CD4-positive, alpha-beta T cell treated with Interleukin-21 for 1 hour (primary cell): ENCODE results near the gene HTRA3.

ENCODE experiments used
- DNase-seq: peaks from one replicate; pipeline ENCODE4 v3.0.0-alpha.2; 2020

The HTRA3 gene

GRCh38 chr4:8297691-8298485 is 28.3 kb downstream of the HTRA3 start:
- no peak for DNase-seq

DNA sequence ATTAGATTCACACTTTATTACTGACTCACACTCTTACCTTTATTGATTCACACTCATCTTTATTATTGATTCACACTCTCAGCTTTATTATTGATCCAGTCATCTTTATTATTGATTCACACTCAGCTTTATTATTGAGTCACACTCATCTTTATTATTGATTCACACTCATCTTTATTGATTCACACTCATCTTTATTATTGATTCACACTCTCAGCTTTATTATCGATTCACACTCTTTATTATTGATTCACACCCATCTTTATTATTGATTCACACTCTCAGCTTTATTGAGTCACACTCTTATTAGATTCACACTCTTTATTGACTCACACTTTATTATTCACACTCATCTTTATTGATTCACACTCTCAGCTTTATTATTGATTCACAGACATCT is 31.3 kb downstream of the HTRA3 start:
- no peak for DNase-seq

DNA sequence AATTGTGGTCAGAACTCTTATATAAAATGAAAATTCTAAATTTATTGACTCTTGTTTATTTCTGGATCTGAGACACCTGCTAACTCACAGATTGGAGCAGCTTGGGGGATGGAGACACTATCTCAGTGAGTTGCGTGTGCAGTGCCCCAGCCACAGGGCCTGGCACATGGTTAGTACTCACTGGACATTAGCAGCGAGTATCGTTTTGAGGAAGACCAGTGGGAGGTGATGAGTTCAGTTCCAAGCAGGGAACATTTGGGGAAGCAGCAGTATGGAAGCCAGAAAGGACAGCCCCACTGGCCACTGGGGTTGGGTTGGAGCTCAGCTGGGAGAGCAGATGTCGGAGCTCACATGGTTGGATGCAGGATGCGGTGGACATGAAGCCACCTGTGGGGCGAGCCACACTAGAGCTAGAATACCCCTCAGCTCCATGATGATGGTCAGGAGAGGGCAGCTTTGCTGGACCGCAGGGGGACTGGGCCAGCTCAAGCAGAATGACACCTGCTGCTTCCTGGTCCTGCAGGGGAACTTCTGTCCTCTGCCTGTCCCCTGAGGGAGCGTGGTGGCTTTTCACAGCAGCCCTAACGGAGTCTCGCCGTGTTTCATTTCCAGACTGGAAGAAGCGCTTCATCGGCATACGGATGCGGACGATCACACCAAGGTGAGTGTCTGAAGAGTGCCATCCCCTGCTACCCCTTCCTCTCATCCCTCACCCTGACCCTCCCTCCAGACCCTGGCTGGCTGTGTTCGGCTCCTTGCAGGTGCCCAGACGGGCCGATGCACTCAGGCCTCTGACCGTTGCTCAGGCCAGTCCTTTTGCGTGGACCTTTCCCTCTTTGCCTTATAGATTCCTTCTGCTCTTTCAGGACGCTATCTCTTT is 32.5 kb downstream of the HTRA3 start:
- DNase-seq: no peak

DNA sequence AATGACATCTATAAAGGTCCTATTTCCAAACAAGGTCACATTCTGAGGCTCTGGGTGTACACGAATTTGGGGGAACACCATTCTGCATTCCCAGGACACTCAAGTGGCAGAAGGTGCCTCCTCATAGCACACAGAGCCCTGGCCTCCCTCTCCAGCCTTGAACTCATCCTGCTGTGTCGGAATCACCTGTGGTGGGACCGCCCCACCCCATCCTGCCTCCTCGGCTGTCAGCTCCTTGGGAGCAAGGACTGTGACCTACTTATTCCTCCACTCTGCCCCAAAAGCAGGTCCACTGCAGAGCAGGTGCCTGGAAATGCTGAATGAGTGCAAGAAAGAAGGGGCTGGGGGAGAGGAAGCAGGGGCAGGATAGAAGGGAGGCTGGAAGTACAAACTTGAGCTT is 33.5 kb downstream of the HTRA3 start:
- no peak for DNase-seq

- DNase-seq: no peak
These were observed 34.1 kb downstream of the HTRA3 start for GRCh38 chr4:8303485-8304281.

- no peak for DNase-seq
These were observed 35.5 kb downstream of the HTRA3 start for GRCh38 chr4:8304827-8305695.

DNA sequence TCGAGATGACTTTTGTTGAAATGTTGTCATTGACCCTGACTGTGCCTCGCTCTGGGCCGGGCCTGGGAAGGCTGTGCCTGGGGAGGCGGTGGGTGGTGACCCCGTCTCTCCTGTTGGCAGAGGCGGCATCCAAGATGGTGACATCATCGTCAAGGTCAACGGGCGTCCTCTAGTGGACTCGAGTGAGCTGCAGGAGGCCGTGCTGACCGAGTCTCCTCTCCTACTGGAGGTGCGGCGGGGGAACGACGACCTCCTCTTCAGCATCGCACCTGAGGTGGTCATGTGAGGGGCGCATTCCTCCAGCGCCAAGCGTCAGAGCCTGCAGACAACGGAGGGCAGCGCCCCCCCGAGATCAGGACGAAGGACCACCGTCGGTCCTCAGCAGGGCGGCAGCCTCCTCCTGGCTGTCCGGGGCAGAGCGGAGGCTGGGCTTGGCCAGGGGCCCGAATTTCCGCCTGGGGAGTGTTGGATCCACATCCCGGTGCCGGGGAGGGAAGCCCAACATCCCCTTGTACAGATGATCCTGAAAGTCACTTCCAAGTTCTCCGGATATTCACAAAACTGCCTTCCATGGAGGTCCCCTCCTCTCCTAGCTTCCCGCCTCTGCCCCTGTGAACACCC is 36.4 kb downstream of the HTRA3 start:
- no peak for DNase-seq

- no peak for DNase-seq
These were observed 37.0 kb downstream of the HTRA3 start for GRCh38 chr4:8306511-8307021.

GRCh38 chr4:8307121-8307520 is 37.6 kb downstream of the HTRA3 start:
- no peak for DNase-seq

DNA sequence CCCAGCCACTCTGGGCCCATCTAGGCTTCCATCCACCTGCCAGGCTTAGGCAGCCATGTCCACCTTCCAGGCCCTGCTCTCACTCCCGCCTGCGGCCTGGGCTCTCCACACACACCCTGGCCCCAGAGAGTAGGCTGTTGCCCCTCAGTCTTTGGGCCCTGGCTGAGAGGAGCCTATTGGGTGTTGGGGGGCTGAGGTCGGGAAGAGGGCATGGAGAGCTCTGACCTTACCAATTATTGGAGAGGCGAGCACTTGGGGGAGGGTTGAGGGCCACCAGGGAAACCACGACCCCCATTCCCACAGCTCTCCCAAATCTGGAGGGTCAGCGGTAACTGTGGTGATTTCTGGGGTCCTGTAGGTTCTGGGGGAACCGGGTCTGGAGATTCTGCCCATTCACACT is 38.2 kb downstream of the HTRA3 start:
- DNase-seq: no peak

GRCh38 chr4:8308144-8308543 is 38.6 kb downstream of the HTRA3 start:
- DNase-seq: no peak

GRCh38 chr4:8308856-8309771 is 39.6 kb downstream of the HTRA3 start:
- DNase-seq: no peak

DNA sequence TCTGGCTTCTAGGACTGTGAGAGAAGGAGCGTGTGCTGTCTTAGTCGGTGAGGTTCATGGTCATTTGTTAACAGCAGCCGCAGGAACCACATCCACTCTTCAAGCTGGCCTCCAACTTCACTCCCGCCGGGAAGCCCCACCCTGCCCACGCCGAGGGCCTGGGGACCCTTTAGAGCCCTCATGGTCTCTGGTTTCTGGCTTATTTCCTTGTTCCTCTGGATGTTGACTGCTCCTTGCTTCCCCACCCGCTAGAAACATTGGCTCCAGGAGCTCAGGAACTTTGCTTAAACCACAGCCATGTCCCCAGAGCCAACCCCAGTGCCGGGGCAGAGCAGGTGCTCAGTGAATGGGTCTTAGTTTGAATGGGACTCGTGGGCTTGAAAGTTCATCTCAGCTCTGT is 40.8 kb downstream of the HTRA3 start:
- no peak for DNase-seq

DNA sequence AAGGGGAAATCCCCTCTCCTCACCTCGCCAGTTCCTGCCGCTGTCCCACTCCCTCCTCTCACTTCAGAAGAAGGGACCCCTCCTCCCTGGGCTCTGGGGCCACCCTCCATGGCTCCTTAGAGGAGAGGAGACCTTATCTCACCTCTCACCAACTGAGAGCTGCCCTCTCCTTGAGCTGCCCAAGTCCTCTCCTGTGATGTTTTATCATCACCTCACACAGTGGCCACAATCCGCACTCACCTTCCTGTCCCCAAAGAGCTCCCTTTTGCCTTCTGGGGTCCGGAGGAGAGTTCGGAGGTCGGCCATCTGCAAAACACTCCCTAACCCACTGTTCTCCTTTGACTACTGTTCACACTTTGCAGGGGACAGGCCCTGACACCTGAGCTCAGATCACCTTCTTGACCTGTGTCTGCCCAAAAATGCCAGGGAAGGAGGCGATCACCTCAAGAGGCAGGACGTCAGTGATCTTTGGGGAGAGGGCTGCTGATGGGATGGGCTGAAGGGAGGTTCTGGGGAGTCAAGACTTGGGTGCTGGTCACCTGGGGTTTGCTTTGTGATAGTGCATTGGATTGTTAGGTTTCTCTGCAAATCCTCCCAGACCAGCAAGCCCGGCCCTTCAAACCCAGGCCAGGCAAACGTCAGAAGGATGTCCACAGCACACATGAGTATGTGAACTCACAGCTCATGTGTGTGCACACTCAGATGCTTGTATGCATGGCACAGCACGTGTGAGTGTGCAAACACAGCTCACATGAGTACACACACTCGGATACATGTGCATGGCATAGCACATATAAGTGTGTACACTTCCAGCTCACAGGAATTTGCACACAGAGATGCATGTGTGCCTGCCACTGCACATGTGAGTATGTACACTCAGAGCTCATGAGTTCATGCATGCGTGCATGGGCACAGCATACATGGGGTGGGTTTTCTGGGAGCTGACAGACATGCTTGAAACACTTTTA is 41.8 kb downstream of the HTRA3 start:
- no peak for DNase-seq

GRCh38 chr4:8312069-8312445 is 42.5 kb downstream of the HTRA3 start:
- no peak for DNase-seq

DNA sequence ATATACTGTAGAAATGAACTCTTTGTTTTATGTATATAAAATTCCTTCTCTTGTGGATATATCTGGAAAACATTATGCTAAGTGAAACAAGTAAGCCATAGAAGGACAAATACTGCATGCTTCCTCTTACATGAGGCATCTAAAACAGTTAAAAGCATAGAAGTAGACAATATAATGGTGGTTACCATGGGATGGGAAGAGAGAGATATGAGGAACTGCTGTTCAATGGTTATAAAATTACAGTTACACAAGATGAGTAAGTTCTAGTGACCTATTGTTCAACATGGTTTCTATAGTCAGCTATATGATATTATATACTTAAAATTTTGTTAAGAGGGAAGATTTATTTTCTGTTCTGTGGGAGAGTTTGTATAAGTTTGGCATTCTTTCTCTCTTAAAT is 43.4 kb downstream of the HTRA3 start:
- no peak for DNase-seq

- DNase-seq: no peak
These were observed 45.2 kb downstream of the HTRA3 start for GRCh38 chr4:8314691-8315255.

DNA sequence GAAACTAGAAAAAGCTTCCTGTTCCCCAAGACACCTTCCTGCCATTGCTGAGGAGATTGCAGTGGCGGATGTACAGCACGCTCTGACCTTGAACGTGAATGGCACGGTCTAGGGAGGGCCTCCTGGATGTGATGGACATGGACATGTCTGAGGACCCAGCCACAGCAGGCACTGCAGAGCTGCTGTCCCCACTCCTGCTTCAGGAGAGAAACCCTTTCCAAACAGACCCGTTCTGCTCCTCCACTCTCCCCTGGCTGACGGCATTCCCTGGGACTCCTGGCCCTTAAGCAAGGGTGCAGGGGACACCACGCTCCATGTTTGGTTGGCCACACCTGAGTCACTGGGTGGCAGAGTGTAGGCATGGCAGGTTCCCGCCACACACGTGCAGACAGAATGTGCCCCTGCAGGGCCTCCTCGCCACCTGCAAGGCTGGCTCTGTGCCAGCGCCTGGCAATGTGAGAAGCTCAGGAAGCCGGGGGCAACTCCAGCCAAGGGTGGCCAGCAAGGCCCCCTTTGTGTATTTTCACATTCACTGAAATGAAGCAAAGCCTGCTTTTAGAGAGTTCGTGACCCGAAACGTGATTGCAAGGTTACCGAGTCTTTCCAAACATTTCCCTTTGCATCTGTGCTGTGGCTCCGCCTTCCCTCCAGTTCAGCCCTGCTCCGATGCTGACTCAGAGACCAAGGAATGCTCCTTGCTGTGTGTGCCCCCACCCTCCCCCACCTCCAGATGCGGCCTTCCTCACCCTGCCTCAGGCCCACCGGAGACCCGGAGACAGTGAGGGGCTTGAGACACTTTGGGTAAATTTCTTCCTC is 46.1 kb downstream of the HTRA3 start:
- DNase-seq: no peak
